T-helper 2 cell treated with Interferon-gamma antibody and Interleukin-4, amounts not matched to agents 100 ng/mL and 5 ng/mL, for 36 hours (primary cell): ENCODE data around the gene FBN3. TPM values are rescaled to one million over a fixed set of nuclear protein-coding genes. Genes with fewer than 3 reads are reported as not detected.

Source experiments
- intact Hi-C: fragments of 100-400 bp; cut with micrococcal nuclease; formaldehyde crosslinking; loops from one replicate; pipeline ENCODE4 v1.15.1; 2023
- total RNA-seq: library from RNA; stranded (reverse); gene quantifications from 2 replicates; pipeline ENCODE4 v1.2.3, GENCODE V29; 2022

The FBN3 gene
- total RNA-seq, 1 donor from 2014 or later, result not detected

DNA sequence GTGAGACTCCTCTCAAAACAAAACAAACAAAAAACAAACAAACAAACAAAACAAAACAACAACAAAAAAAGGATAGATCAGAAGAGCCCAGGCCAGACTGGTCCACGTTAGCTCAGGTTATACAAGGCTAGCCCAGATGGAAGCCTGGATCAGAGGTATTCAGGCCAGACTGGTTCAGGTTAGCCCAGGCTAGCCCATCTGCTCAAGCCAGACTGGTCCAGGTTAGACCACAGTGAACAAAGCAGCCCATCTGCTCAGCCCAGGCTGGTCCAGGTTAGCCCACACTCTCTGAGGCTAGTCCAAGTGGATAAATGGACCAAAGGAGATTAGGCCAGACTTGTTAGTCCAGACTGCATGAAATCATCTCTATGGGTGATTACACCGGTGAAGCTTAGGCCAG, 55.7 kb downstream of the FBN3 start:
- intact Hi-C loops, result no loop called here

DNA sequence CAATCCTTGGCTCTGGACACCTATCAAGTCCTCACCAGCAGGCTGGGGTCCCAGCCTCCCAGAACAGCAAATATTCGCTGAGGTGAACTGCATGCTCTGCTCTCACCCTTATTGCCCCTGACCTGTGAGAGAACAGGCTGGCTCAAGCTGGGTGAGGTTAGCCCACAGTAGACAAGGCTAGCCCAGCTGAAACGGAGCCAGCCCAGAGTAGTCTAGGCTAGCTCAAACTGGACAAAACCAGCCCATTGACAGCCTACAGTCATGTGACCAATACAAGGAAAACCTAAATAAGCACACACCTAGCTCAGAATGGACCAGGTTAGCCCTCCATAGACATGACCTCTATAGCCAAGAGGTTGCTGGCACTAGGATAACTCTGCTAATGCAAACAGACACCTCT, 58.4 kb downstream of the FBN3 start:
- intact Hi-C loops, result no loop called here

DNA sequence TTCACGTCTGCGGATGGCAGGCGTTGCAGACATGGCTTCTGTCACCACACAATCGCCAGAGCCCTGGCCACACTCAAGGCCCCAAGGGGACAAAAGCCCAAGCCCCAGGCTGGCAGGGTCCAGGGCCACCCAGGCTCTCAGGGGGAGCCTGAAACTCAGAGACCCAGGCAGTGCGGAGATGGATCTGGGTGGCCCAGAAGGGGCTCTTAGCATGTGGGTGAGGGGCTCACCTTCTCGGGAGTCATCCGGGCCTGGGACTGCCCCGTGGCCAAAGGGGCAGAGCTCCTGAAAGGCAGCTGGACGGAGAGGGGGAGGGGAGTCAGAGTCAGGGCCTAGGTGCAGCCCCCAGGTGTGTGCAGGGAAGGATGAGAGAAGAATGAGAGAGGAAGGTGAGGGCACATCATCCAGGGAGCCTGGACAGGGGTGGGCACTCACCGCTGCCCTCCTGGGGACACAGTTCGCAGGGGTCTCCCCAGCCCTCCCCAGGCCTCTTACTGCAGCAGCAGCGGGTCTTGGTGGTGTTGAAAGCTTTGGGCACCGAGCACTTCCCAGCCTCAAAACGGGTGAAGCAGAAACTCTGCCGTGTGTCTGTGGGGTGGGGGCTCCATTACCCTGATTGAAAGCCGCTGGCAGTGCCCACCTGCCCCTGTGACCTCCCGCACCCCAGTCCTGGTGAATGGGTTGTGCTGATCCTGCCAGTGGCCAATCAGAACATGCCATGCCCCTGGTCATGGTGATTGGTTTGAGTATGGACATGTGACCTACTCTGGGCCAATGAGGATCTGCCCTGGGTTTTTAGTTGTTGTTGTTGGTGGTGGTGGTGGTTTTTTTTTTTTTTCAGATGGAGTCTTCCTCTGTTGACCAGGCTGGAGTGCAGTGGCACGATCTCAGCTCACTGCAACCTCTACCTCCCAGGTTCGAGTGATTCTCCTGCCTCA, 59.5 kb downstream of the FBN3 start:
- intact Hi-C loops, result no loop called here

DNA sequence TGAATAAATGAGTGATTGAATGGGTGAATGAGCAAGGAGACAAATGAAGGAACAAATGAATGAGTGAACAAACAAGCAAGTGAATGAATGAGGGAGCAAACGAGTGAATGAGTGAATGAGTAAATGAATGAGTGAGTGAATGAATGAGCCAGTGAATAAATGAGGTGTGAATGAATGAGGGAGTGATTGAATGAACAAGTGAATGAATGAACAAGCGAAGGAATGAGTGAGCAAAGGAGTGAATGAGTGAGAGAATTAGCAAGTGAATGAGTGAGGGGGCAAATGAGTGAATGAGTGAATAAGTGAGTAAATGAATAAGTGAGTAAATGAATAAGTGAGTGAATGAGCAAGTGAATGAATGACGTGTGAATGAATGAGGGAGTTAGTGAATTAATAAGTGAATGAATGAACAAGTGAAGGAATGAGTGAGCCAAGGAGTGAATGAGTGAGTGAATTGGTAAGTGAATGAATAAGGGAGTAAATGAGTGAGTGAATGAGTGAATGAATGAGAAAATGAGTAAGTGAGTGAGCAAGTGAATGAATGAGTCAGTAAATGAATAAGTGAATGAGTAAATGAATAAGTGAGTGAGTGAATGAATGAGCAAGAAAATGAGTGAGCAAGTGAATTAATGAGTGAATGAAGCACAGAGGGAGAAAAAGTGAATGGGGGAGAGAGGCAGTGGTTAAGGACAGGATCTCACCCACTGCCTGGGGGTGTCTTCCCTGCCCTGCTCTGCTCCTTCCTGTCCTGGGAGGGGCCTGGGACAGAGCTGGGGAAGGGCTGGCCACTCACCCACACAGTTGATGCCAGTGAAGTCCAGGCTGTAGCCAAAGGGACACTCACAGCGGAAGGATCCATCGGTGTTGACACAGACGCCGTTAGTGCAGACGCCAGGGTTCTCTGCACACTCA, 60.4 kb downstream of the FBN3 start:
- intact Hi-C loops, result no loop called here

DNA sequence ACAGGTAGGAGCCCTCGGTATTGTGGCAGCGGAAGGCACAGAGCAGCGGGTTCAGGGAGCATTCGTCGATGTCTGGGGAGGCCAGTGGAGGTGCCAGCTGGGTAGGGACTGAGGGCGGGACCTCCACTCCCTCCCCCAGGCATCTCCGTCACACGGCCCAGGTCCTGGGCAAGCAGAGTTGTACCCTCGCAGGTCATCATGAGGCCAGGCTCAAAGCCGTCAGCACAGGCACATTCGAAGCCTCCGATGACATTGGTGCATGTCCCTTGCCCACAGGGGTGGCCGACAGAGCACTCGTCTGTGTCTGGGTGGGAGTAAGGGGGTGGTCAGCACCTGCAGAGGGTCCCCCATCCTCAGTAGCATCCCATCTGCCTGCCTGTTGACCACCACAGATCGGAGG, 61.5 kb downstream of the FBN3 start:
- intact Hi-C loops, result no loop called here

DNA sequence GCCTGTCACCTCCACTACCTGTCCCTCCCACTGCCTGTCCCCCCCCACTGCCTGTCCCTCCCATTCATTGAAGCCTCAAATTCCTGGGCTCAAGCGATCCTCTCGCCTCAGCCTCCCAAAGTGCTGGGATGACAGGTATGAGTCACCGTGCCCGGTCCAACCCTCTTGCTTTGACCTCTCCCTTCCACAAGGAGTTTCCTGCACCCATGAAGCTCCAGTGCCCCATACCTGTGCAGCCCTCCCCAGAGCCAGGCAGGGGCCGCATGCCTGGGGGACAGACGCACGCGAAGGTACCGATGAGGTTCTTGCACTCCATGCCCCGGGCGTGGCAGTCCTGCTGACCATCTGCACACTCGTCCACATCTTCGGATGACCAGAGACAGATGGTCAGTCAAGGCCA, 62.5 kb downstream of the FBN3 start:
- intact Hi-C loops, result no loop called here

DNA sequence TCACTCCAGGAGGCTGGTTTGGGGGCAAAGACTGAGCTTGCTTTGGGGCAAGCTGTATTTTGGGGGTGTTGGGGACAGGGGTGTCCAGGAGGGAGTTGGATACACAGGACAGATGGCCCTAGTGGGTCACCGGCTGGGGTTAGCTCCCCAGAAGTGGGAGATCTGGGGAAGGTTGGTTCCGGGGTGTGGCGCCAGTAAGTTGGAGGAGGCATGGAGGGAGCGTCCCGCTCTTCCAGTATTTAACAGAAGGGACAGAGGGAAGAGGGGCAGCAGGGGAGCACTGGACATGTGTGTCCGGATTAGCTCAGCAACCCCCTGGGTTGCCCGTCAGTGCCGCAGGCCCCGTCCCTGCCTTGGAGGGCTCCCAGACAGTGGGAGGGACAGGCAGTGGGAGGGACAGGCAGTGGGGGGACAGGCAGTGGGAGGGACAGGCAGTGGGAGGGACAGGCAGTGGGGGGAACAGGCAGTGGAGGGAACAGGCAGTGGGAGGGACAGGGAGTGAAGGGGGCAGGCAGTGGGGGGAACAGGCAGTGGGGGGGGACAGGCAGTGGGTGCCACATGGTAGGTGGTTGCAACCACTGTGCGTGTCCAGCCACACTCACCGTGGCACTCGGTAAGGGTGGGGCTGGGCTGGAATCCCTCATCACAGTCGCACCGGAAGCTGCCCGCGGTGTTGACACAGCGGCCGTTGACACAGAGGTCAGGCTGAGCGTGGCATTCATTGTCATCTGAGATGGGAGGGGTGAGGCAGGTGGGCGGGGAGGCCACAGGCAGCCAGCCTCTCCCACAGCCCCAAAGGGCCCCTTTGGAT, 63.6 kb downstream of the FBN3 start:
- intact Hi-C loops, result no loop called here

DNA sequence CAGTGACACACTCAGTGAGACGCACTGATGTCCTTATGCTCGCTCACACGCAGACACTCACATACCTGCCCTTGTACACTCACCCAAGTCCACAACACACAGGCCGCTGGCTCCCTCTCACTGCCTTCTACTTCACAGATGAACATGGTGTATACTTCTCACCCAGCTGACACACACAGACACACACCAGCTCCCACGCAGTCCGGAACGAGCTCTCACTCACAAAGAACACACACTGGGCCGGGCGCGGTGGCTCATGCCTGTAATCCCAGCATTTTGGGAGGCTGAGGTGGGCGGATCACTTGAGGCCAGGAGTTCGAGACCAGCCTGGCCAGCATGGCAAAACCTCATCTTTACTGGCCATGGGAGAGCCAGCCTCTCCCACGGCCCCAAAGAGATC, 65.2 kb downstream of the FBN3 start:
- intact Hi-C loops, result no loop called here

DNA sequence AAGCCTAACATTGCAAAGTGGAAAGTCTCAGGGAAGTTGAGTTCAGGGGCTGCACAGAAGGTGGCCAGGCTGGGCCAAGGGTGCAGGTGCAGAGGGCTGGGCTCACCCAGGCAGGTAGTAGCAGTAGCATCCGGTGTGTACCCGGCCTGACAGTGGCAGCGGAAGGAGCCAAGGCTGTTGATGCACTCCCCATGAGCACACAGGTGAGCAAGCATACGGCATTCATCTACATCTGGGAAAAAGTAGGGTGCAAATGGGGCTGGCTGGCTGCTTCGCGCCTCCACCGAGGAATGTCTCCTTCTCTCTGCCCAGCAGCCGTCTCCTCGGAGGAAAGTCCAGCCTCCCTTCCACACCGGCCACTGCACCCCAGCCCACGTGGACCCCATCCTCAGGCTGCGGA, 66.3 kb downstream of the FBN3 start:
- intact Hi-C loops, result no loop called here

DNA sequence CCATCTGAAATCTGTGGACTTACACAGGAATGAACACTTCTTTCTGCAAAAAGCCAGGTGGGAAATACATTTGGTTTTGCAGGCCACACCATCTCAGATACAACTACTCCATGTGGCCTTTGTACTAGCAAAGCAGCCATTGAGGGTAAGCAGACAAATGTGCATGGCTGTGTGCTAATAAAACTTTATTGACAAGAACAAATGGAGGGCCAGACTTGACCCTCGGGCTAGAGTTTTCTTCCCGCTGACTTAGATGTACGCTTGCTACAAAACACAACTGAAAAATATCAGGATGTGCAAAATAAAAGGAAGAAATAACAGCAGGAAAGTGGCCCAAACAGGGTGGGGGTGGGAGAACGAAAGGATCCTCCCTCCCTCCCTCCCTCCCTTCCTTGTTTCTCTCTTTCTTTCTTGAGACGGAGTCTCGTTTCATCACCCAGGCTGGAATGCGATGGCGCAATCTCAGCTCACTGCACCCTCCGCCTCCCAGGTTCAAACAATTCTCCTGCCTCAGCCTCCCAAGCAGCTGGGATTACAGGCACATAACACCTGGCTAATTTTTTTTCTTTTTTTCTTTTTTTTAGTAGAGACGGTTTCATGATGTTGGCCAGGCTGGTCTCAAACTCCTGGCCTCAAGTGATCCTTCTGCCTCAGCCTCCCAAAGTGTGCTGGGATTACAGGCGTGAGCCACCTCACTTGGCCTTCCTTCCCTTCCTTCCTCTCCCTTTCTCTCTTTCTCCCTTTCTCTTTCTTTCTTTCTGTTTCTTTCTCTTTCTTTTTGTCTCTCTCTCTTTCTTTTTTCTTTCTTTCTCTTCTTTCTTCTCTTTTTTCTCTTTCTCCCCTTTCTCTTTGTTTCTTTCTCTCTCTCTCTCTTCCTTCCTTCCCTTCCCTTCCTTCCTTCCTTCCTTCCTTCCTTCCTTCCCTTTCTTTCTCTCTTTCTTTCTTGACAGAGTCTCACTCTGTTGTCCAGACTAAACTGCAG, 67.5 kb downstream of the FBN3 start:
- intact Hi-C loops, result no loop called here

DNA sequence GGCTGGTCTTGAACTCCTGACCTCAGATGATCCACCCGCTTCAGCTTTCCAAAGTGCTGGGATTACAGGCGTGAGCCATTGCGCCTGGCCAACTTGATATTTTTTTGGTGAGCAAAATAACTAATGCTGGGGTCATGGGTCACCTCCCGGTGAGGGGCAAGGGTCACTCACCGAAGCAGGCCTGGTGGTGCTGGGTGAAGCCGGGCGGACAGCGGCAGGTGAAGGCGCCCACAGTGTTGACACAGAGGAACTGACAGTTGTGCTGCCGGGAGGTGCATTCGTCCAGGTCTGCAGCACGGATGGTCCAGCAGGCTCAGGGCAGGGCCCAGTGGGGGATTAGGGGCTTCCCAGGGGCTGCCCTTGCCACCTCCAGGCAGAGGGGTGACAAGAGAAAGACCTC, 68.6 kb downstream of the FBN3 start:
- intact Hi-C loops, result no loop called here

DNA sequence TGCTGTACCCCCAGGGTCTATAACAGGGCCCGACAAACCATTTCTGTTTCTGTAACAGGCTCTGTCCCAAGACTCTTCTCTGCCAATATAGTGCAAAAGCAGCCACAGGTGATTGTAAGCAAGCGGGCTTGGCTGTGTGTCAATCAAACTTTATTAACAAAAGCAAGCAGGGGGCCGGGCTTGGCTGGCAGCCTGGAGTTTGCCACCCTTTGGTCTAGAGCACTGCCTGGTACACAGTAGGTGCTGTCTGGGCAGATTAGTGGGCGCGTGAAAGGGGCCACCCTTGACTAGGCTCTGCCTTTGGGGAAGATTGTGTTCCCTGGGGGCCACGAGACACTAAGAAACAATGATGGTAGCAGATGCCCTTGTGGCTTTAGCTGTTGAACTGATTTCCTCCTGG, 69.4 kb downstream of the FBN3 start:
- intact Hi-C loops, result no loop called here

DNA sequence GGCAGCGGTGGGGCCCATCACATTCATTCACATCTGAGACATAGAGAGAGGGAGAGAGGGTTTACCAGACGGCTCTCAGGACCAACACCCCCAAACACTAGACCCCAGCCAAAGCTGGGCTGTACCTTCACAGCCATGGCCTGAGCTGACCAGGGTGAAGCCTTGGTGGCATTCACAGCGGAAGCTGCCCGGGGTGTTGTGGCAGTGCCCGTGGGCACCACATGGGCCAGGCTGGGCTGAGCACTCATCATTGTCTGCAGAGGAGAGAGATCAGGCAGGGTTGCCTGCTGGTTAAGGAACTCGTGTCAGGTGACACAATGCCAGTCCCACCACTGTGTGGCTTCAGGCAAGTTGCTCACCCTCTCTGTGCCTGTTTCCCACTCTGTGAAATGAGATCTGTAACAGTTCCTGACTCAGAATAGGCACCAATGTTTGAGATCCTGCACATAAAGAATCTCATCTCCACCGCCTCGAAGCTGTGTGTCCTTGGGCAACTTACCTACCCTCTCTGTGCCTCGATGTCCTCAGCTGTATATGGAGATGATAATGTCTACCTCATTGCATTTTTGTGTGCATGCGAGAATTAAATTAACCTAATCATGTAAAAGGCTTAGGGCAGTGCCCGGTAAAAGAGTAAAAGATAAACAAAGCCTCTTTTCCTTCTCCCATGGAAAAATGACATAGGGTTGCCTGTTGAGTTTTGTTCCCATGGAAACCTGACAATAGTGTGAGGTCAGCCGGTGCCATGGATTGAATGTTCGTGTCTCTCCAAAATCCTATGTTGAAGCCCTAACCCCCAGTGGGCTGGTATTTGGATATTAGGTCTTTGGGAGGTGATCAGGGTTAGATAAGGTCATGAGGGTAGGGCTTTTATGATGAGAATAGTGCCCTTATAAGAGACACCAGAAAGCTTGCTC, 74.0 kb downstream of the FBN3 start:
- intact Hi-C loops, result no loop called here

DNA sequence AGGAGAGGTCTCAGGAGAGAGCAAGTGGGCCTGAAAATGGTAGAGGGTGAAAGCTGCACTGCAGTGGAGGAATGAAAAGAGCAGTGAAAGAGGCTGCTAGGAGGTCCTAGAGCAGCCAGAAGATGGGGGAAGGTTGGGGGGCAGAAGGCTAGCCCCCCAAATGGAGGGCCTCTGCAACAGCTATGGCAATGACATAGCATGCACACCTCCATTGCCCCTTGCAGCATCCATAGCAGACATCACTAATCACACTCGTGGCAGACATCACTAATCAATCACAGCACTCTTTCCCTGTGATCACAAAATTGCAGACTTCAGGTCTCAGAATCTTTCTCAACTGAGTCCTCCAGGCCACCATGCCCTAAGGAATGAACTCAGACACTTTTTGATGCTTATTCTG, 74.9 kb downstream of the FBN3 start:
- intact Hi-C loops, result no loop called here

DNA sequence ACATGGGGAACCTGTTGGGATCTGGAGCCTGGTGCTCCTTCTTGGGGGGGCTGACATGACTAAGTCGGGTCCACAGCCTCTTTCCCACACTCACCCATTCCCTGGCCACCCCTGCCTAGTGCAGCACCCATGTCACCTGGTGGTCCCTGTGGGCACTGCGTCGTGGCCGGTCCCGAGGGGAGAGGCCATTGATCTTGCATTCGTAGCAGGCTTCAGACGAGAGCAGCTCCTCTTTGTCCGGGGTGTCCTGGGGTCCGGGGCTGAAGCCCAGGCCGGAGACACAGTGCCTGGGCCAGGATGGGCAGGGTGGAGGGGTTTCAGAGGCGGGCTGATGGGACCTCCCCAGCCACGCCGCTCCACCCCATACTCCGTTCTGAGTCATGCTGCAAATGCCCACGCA, 77.5 kb downstream of the FBN3 start:
- intact Hi-C loops, result no loop called here

DNA sequence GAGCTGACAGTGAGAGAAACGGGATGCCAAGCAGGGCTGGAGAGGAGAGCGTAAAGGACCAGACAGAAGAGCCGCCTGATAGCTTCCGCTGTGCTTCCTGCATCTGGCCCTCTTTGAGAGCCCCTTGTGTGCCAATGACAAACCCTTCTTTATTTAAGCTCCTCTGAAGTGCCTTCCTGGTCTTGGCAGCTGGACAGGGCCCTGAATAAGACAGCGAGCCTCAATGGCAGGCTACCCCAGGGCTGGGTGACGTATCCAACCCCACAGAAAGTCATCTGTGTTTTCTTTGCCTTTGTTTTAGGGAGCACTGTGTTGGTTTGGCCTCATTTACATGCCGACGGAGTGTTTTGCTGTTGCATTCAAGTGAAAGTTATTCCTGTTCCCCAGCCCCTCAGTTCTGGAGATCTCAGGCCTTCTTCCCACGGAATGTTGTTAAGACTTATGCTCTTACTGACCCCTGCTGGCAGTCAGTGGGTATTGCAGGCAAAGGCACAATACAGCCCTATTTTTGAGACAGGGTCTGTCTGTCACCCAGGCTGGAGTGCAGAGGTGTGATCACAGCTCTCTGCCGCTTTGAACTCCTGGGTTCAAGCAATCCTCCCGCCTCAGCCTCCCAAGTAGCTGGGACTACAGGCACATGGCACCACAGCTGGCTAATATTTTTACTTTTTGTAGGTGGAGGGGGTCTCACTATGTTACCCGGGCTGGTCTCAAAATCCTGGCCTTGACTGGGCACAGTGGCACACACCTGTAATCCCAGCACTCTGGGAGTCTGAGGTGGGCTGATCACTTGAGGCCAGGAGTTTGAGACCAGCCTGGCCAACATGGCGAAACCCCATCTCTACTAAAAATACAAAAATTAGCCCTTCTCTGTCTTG, 80.1 kb downstream of the FBN3 start:
- intact Hi-C loops, result no loop called here

DNA sequence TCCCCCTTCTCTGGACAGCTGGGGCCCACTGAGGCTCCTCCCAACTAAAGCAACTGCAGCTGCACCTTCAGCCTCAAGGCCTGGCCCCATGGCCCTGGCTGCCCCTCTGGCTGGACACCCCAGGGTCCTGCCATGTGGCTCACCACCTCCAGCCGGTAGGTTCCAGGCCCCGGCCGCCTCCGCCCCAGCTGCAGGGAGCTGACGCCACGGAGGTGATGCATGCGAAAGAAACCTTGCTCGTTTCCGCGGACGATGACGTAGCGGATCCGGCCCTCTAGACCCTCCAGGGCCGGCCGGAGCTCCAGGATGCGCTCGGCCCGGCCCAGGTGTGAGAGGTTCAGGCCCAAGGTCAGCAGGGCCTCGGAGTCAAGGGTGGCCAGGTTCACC, 83.5 kb downstream of the FBN3 start:
- intact Hi-C loops, result no loop called here
